NCI-H1092 (cell line): ENCODE measurements around the gene TRPC6.
"Not testable (repeated sequence)": the region's sequence is repeated elsewhere in the genome, so short reads cannot be mapped to it uniquely, and the experiment has no call there.

Experiments
- DNase-seq: peaks from one replicate; lab custom pipeline; 2025; lab: John Stamatoyannopoulos, UW

TRPC6 gene

DNA sequence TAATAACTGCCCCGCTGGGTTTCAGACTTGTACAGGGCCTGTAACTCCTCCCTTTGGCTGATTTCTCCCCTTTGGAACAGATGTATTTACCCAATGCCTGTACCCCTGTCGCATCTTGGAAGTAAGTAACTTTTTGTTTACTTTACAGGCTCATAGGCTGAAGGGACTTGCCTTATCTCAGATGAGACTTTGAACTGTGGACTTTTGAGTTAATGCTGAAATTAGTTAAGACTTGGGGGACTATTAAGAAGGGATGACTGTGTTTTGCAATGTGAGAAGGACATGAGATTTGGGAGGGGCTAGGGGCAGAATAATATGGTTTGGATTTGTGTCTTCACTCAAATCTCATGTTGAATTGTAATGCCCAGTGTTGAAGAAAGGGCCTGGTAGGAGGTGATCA lies 62.0 kb downstream of the TRPC6 start:
- DNase-seq: no peak

DNA sequence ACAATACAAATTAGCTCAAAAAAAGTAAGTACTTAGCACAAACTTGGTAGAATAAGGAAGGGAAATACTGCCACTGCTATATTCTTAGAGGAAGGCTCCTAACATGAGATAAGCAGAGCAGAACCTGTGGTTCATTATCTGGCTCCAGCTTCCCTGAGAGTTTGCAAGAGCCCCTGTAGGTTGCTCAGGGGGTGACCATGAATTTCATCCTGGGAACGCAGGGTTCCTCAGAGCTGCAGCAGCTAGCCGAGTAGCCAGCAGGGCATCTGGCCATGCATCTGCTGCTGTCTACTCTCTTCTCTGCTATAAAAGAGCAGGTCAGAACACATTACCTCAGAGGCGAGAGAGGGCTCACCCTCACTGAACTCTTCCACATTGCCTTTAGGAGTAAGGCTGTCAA lies 67.3 kb downstream of the TRPC6 start:
- DNase-seq: no peak

DNA sequence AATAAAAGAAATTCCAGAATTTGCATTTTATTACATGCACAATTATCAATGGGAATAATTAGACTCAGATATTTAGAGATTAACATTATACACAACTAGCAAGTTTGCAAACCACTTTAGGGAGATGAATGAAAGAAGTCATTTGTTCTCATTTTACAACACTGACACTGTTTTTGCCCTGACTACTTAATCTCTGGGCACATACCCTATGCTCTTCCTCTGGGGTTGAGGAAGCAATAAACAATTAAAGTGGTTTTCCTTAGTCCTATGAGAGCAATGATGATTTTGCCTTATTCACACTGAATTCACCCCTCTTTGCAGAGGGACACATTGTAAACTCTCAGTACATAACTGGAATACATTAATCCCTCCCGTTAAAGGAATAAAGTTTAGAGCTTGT lies 72.7 kb downstream of the TRPC6 start:
- DNase-seq: no peak

DNA sequence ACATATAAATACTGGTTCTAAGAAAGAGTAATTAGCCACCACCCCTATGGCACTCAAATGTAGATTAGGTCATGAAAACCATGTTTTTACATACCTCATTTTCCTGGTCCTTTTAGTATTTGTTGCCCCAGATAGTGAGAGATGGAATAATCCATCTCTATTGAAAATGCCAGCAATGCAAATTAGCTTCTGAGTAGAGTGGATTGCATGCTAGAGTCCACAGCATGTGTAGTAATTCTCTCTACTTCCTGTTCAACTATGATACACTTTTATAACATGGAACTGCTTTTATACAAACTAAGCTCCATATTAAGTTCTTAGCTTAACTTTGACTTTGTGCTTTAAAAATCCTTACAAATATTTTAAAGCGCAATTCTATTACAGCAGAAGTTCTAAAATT lies 73.2 kb downstream of the TRPC6 start:
- DNase-seq: no peak

DNA sequence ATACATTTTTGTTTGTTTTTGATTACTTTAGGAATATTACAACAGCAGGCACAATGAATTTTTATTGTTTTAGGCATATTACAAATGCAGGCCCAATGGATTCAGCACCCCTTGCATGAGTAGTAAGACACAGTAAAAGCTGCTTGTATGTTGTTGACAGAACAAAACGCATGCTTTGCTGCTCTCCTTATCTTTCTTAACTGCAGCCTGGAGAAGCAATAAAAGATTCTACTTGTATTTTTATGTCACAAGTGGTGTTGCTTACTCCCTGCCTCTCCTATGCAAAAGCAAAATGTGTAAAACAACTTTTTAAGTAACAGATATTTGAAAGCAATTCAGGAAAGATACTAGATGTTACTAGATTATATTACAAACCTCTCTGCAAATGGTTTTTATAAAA lies 73.9 kb downstream of the TRPC6 start:
- no peak for DNase-seq

DNA sequence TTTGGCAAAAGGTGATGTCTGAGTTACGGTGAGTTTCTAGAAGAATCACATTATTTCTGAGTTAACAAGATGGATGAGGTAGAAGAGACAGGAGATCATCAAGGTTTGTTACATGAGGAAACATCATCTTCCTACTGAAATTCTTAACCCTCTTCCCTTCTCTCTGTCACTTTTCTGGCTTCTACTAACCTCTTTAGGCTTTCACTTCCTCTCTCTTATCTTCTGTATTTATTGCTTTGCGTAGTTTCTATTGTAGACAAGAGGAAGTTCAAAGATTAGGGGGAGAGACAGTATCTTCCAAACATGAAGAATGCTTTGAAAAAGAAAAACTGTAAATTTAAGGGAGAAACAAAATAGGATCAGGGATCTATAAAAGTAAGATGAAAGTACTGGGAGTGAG lies 75.4 kb downstream of the TRPC6 start:
- no peak for DNase-seq

DNA sequence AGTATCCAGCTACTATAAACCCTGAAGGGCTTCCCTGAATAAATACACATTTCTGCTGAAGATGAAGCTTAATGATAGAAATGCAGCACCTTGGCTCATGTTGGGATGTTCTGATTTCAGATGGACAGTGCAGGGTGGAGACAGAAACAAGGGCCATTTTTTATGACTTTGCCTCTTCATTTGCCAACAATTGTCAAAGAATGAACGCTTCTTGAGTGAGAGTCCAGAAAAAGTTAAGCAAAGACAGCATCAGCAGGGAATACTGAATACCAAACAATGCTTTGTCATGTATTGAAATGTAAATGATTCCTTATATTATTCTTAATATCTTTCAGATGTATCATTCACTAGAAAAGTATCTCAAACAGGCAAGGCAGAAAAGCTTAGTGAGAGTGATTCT lies 84.9 kb downstream of the TRPC6 start:
- DNase-seq: no peak

DNA sequence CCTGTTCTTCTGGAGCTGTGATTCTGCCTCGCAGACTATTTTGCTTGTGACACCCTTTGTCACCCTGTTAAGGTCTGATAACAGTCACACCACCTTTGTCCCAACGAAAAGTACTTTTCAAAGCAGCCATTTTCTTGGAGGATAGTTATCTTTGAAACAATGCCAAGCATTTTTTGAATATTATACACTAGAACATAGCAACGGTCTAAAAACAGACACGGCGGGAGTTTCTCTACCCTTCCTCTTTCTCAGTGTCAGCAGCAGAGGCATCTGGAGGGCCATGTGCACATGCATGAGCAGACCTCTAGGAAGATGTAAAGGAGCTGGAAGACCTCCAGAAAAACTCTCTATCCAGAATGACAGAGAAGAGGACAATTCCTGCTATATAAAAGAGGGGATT lies 86.5 kb downstream of the TRPC6 start:
- DNase-seq: no peak

DNA sequence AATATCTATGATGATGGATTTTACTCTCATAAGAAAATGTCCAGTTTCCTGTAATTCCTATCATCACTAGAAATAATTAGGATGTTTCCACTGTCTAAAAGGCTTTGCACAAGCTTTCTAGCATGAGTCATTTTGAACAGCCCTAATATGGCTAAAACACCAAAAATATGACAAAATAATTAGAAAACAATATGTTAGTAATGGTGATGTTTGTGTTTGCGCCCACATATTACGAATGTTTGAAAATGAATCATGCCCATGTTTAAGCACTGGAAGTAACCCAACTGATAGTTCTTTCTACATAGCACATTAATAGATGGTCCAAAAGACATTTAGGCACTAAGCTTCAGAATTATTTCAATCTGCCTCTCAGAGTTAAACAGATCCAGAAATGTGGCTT lies 96.0 kb downstream of the TRPC6 start:
- DNase-seq: no peak

DNA sequence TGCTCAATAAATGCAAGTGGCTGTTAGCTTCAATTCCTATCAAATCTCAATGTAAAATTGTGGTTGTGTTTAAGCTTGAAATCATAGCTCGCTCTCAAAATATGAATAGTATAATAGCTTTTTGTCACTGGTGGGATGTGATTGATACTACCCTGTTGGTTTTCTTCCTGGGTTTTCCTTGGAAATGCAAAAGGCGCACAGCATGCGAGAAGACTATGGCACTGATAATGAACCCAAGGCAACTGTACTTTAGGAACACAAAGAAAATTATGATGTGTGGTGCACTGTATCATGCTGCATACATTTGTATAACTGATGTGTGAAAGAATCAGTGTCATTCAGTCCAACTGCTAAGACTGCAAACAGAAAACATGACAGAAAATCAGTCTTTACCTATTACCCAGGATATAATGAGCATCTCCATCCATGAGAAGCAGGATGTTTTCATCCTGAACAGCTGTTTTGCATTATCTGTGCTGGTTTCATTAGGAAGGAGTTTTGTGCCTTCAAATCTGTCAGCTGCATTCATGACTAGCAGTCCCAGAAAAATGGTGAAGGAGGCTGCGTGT lies 101.2 kb downstream of the TRPC6 start:
- no peak for DNase-seq

DNA sequence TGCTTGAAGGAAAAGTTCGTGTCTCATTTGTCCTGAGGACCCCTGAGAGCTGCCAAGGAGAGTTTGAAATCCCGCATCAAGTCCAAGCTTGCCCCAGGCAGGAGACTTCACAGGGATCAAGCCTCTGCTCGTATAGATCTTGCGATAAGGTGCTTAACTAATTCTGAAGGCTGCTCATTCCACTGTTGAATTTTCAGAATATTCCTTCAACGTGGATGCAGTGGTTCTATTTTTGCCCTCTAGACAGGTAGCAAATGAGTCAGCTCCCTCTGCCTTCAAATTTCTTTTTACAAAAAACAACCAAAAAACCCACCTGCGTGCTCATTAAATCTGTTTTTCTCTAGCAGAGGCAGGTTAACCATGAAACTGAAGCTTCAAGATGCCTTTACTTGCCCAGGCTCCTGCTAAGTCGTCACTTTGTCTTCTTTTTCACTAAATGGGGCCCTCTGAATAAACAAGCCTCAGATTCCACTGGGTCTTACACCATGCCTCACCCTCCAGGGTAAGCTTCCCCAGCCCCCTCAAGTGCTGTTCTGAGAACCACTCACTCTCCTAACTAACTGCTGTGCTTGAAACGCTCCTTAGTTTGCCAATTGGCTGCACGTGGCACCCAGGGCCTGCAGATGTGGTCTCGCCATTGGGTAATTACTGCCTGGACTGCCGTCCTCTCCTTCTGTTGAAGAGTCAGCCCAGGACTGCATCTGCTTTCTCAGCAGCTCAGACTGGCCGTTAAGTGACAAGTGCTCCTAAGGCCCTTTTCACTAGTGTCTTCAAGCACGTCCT lies 105.0 kb downstream of the TRPC6 start:
- no peak for DNase-seq

DNA sequence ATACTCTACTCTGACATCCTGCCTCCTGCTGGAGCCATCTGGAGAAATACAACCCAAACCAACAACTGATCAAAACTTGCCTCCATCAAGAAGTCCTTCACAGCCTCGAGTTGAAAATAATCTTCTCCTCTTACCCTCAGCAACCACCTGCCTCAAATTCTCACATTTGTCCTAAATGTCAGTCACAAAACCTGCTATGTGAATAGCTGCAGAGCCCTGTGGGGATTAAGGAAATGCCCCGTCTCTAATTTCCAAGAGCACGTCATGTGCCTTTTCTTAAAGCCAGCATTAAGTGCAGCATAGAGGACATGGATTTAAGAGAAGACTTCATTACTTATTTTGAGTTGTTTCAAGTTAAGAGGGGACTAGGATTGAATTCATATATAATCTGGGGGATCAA lies 105.9 kb downstream of the TRPC6 start:
- no peak for DNase-seq

DNA sequence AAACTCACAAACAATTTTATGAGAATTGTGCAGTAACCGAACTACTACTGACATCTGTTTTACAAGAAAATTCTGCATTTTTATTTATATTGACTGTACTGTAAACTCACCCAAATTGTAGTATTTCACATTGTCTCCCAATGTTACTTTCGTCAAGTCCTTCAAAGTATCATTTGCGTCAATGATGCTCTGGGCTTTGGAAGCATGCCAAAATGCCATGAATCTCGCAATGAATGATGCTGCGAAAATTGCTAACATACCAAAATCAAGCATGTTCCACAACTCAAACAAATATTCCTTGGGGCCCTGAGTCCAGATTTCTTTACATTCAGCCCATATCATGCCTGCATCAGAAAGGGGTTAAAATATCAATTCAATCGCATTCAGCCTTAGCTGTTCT lies 107.6 kb downstream of the TRPC6 start:
- no peak for DNase-seq

DNA sequence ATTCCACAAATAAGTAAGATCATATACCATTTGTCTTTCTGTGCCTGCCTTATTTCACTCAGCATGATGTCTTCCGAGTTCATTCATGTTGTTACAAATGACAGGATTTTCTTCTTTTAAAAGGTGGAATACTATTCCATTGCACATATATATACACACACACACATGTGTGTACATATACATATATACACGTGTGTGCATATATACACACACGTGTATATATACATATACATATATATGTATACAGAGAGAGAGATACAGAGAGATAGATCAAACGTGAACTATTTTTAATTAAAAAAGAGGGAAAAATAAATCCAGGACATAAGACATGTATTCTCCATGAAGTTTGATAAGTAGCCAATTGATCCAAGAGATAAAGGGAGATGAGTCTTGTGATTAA lies 108.1 kb downstream of the TRPC6 start:
- DNase-seq: no peak

DNA sequence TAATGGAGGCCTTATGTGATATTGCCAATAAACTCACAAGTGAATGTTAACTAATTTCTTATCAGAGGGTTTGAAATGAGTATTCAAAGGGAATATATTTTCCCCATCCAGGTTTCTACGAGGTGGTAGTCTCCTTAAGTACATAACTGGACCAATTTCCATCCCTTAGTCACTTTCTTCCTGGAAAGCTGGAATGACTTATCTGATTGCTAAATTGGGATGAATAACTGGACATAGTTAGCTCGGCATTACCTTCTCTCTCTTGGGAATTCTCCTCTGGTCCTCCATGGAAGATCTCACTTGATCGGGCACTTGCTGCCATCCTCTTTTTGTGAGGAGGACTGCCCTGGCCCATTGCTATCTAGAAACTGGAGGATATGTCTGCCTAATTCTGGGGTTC lies 109.1 kb downstream of the TRPC6 start:
- DNase-seq: no peak

DNA sequence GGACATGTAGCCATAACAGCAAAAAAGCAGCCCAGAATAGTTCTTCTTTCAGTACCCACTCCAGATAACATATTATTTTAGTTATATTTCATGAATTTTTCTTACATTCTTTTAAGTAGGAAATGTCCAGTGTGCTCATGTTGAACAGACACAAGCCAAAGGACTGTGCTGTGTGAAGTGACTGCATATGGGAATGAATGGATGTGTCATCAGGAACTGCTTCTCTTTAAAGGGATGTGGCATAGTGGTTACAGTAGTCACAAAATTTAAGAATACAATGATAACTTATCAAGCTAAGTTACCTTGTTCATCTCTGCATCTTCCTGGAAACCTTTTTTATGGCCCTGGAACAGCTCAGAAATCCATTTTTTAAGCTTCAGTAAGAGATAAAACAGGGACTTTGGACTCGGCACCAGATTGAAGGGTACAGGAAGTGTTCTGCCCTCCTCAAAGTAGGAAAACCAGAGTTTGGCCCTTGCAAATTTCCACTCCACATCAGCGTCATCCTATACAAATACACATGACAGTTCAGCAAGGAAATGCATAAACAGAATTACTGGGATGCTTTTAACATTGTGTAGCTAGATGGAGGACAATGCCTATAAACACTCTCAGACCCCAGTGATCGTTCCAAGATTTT lies 112.8 kb downstream of the TRPC6 start:
- DNase-seq: no peak

DNA sequence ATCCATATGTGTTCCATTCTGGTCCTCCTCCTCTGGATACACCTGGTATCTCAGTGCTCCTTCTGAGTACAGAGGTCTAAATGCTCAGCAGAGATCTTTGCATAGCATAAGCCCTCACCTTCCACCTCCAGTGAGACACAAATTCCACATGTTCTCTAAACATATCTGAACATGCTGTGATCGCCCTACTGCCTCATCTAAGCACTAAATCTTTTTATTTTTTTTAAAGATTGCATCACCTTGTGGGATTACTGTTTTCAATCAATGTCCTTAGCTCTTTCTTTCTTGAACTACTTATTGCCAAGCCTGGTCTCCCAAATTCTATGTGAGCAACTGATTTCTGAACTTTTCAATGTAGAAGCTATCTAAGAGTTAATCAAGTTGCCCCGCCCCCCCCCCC lies 113.4 kb downstream of the TRPC6 start:
- no peak for DNase-seq

DNA sequence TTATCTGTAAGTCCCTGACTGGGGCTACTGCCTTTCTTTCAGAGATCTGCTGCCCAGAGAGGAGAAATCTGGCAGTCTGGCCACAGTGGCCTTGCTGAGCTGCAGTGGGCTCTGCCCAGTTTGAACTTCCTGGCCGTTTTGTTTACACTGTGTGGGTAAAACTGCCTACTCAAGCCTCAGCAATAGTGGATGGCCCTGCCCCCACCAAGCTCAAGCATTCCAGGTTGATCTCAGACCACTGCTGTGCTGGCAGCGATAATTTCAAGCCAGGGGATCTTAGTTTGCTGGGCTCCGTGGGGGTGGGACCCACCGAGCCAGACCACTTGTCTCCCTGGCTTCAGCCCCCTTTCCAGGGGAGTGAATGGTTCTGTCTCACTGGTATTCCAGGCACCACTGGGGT lies 117.5 kb downstream of the TRPC6 start:
- no peak for DNase-seq

DNA sequence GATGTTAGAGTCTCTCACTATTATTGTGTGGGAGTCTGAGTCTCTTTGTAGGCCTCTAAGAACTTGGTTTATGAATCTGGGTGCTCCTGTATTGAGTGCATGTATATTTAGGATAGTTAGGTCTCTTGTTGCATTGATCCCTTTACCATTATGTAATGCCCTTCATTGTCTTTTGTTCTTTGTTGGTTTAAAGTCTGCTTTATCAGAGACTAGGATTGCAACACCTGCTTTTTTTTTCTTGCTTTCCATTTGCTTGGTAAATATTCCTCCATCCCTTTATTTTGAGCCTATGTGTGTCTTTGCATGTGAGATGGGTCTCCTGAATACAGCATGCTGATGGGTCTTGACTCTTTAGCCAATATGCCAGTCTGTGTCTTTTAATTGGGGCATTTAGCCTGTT lies 119.4 kb downstream of the TRPC6 start:
- not testable (repeated sequence) for DNase-seq

DNA sequence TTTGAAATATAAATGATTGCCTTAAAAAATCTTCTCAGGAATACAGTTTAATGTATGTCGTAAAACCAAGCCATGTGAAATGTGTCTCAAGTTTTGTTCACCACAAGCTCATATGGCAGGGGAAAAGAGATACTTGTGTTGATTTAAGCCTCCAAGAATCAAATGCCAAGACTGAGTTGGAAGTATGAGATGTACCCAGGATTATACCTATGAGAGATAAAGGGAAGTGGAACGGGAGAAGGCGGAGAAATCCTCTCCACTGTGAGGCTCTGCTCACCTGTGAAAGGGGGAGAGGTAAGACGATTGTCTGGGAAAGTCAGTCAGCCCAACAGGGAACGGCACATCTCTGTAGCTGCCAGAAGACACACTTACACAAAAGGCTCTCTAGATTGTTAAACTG lies 124.8 kb downstream of the TRPC6 start:
- DNase-seq: no peak

DNA sequence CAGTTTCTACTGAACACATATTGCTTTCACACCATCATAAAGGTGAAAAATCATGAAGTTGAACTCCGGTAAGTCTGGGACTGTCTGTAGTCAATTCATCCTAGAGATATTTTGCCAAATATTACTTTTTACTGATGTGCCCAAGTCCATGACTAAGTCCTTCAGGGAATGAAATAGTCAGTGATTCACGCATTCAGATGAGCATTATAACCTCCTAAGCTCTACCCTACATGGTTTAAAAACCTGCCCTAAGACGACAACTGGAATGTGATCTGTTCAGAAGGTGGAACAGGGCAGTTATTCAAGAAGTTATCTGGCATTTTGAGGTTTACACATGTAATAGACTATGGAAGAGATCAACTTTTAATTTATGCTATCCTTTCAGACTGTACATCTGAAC lies 125.6 kb downstream of the TRPC6 start:
- DNase-seq: no peak

DNA sequence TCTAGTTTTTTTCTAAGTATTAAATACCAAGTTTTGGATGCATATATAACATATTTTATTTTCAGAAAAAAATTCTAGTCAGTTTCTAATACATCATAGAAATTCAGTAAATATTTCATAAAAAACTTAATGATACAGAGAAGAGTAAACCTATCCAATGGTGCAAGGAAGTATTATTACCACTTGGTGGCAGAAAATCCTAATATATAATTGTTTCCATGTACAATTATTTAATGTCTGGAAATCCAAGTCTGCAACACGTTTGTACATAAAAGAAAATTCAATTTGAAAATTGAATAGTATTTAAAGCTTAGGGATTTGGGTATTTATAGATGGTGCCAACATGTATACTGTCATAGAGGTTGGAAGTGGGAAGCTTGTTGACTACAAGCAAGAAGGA lies 127.0 kb downstream of the TRPC6 start:
- no peak for DNase-seq

DNA sequence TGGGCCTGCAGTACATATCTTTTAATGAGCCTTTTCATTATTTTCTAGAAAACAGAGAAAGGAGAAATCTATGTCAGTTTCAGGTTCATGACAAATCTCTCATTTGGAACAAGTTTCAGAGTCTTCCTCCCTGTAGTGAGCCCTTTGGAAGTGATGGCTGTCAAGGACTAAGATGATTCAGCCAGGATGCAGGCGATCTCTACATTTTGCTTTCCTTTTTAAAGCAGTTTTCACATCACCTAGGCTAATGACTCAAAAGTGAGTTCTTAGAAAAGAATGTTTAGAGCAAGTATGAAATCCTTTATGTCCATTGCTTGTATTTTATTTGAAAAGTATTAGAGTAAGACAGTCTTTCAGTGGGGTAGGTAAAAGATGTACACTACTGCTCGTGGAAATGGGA lies 130.1 kb downstream of the TRPC6 start:
- DNase-seq: no peak
